Astrocyte of the cerebellum (primary cell): ENCODE results near the gene CUL1.
"Not testable (repeated sequence)": the region's sequence is repeated elsewhere in the genome, so short reads cannot be mapped to it uniquely, and the experiment has no call there.

ENCODE experiments used
- DNase-seq: peaks from one replicate; pipeline ENCODE4 v3.0.0-alpha.2; 2011; ENCODE audit warnings: low read depth
- H3K4me3 ChIP-seq: 2 replicates; pipeline ENCODE4 v1.5.1; 2011; ENCODE audit warnings: mild to moderate bottlenecking, low read depth, low read length, moderate library complexity
- in situ Hi-C: cut with HindIII; loops from 2 replicates; pipeline ENCODE4 v1.10.0; 2017; ENCODE audit warnings: low sequenced_read_pairs
- TF ChIP-seq, protein P1 (sequence below): IDR thresholded peaks from 2 replicates; pipeline ENCODE4 v1.5.1; 2012; ENCODE audit warnings: low read length, low read depth, moderate library complexity, mild to moderate bottlenecking; ENCODE audit errors: missing control alignments

The CUL1 gene

GRCh38 chr7:148704970-148705369 lies 6.3 kb downstream of the CUL1 start:
- no peak for DNase-seq
- TF ChIP-seq, protein P1, sequence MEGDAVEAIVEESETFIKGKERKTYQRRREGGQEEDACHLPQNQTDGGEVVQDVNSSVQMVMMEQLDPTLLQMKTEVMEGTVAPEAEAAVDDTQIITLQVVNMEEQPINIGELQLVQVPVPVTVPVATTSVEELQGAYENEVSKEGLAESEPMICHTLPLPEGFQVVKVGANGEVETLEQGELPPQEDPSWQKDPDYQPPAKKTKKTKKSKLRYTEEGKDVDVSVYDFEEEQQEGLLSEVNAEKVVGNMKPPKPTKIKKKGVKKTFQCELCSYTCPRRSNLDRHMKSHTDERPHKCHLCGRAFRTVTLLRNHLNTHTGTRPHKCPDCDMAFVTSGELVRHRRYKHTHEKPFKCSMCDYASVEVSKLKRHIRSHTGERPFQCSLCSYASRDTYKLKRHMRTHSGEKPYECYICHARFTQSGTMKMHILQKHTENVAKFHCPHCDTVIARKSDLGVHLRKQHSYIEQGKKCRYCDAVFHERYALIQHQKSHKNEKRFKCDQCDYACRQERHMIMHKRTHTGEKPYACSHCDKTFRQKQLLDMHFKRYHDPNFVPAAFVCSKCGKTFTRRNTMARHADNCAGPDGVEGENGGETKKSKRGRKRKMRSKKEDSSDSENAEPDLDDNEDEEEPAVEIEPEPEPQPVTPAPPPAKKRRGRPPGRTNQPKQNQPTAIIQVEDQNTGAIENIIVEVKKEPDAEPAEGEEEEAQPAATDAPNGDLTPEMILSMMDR: no peak
- no peak overlapping the region for H3K4me3 ChIP-seq
- in situ Hi-C loops: loop anchor here (5.0 kb wide), 1 partner anchor 62 kb away; no protein-coding TSS in a partner anchor

DNA sequence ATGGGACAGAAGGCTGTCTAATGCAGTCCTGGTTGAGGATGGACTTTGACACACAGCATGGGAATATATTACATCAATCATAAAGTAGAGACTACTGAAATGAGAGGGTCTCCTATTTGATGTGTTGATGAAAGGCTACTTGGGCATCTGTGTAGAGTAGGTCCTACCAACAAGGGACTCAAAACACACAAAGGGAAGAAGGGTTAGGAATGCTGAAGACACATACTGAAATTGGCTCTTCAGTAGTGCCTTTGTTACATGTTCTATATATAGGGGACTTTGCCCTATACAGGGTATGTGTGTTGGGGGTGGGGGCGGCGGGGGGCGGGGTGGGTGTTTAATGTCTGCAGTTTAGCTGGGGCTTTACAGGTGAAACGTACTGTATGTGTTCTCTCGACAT lies 7.7 kb downstream of the CUL1 start:
- DNase-seq: no peak
- in situ Hi-C loops: loop anchor here (5.0 kb wide), 1 partner anchor 61 kb away; no protein-coding TSS in a partner anchor
- no peak overlapping the region for H3K4me3 ChIP-seq
- TF ChIP-seq, protein P1: no peak

DNA sequence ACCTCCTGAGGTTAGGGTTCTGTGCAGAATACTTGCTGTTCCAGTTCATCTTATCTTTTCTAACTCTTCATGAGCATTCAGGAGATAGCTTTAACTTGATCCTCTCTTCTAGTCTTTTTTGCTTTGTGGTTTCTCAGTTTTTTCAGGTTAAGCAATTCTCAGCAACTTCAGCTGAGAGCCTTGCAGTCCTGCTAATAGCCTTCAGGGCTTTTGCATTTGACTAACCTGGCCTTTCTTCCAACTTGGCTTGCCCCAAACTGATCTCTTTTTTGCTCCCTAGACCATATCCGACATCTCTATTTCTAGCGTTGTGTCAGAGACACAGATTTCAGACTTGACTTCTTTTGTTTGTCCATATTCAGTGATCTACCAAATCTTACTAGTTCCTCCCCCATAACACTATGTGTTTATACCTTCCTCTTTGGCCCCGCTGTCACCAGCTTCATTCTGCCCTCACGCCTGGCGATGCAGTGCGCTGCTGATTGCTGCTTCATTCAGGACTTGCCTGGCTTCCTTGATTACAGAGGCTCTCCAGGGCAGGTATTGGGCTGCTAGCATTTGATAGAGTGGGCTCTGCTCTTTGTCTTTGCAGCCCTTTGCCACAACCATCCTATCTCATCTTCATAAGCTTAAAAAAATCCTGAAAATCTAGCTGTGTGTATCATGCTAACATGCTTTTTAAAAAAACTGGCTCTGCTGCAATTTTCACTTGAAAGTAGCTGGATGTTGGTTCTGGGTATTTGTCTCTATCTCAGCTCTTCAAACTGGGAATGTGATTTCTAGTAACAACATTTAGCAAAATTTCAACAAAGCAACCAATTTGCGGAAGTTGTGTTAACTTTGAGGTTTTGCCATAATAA lies 9.6 kb downstream of the CUL1 start:
- DNase-seq: no peak
- in situ Hi-C loops: loop anchor here (5.0 kb wide), 1 partner anchor 59 kb away; no protein-coding TSS in a partner anchor
- TF ChIP-seq, protein P1: no peak
- no peak overlapping the region for H3K4me3 ChIP-seq

DNA sequence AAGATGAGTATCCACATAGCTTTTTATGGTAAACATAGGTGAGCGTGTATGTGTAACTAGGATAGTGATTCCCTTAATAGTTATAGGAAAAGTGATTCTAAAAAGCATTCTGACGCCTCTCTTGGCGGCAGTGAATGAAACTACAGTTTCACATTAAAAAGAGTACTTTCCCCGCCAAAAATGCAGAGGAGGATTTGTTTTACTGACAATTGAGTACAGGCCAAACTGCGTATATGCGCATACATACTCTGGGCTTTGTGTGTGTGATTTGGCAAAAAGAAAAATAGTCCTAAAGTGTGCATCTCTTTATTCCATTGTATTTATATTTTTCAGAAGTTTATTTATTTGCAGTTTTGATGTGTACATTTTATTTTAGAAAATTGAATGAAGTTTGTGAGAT lies 10.3 kb downstream of the CUL1 start:
- TF ChIP-seq, protein P1: no peak
- H3K4me3 ChIP-seq: no peak overlapping the region
- in situ Hi-C loops: loop anchor here (5.0 kb wide), 1 partner anchor 58 kb away; no protein-coding TSS in a partner anchor
- no peak for DNase-seq

GRCh38 chr7:148710426-148710825 lies 11.7 kb downstream of the CUL1 start:
- H3K4me3 ChIP-seq, in situ Hi-C loops, DNase-seq: not testable (repeated sequence)

- no peak overlapping the region for H3K4me3 ChIP-seq
- DNase-seq: no peak
- in situ Hi-C loops: no loop called here
- TF ChIP-seq, protein P1: no peak
These were observed 12.7 kb downstream of the CUL1 start for GRCh38 chr7:148711191-148712102.
